K562 (cell line): Measurements from ENCODE around the gene NCF2. TPM values are rescaled to one million over a fixed set of nuclear protein-coding genes. Genes with fewer than 3 reads are reported as not detected.

Experiments
- ATAC-seq: fragments of 200-7000 bp; cut with Tn5 transposase; 3 replicates; pipeline ENCODE4 v1.9.1; 2020; ENCODE audit warnings: moderate library complexity
- BruUV-seq: library from RNA; stranded (reverse); fragments of 400-500 nt; replicated peaks from 2 replicates; lab custom pipeline; 2021; lab: Mats Ljungman, UMichigan
- CTCF ChIA-PET: fragments of 300-600 bp; formaldehyde crosslinking; extraction: SDS; loops from one replicate; lab custom pipeline; 2021; ENCODE audit warnings: low intra/inter-chr PET ratio; lab: Yijun Ruan, JAX
- POLR2A ChIA-PET: fragments of 300-600, 350-650 bp; sonication (Branson Sonifier 250); formaldehyde crosslinking; extraction: SDS; loops from one replicate; lab custom pipeline; 2021; ENCODE audit warnings: antibody characterized with exemption, inconsistent platforms; lab: Yijun Ruan, JAX
- DNase-seq, 4 experiments: peaks; one replicate each; pipeline versions ENCODE4 v3.0.0 to v3.0.0-alpha.2; 2011 to 2018; ENCODE audit warnings: low spot score in 3 of 4, mixed read lengths in 3 of 4; ENCODE audit errors: extremely low read depth in 1 of 4
- FAIRE-seq: peaks from 2 replicates; lab custom pipeline; 2011; peaks lifted over from hg19 to GRCh38; lab: Jason Lieb, UNC
- H2AFZ ChIP-seq: 2 replicates; pipeline ENCODE4 v1.6.0; 2011; ENCODE audit warnings: low read depth, low read length, control low read depth, inconsistent platforms
- H3K27ac ChIP-seq: fragments of 200-600 bp; 3 replicates; pipeline ENCODE4 v1.8.0; 2011; ENCODE audit warnings: low read depth, mild to moderate bottlenecking, control low read depth, inconsistent platforms, low read length, moderate library complexity, mixed read lengths; ENCODE audit errors: extremely low read depth
- H3K27me3 ChIP-seq, 2 experiments: fragments of 300-600 bp in 1 of 2; 2 replicates in 1 of 2; 3 replicates in 1 of 2; pipeline versions ENCODE4 v1.6.0 to v1.8.0; 2011; ENCODE audit warnings: inconsistent platforms in 2 of 2, low read length in 2 of 2, mild to moderate bottlenecking in 1 of 2, mixed read lengths in 1 of 2, moderate library complexity in 1 of 2; ENCODE audit not compliant: control insufficient read depth in 2 of 2, insufficient read depth in 2 of 2
- H3K36me3 ChIP-seq: fragments of 300-600 bp; 3 replicates; pipeline ENCODE4 v1.8.0; 2011; ENCODE audit warnings: mild to moderate bottlenecking, low read length, inconsistent platforms; ENCODE audit not compliant: control insufficient read depth, insufficient read depth
- H3K4me1 ChIP-seq, 2 experiments: fragments of 200-600 bp in 1 of 2; replicated peaks in 1 of 2; 2 replicates in 1 of 2; 3 replicates in 1 of 2; pipeline versions ENCODE4 v1.5.1 to v1.8.0; 2011; ENCODE audit warnings: inconsistent platforms in 2 of 2, low read length in 2 of 2, mild to moderate bottlenecking in 1 of 2, mixed read lengths in 1 of 2, moderate library complexity in 1 of 2; ENCODE audit not compliant: control insufficient read depth in 2 of 2, insufficient read depth in 2 of 2
- H3K4me2 ChIP-seq: 2 replicates; pipeline ENCODE4 v1.6.1; 2011; ENCODE audit warnings: low read length, control low read depth, inconsistent platforms, mixed read lengths; ENCODE audit not compliant: insufficient read depth
- H3K4me3 ChIP-seq: fragments of 200-600 bp; sonication (generic), shearing (Covaris generic); 2 replicates; pipeline ENCODE4 v1.5.1; 2016; ENCODE audit warnings: control low read depth, inconsistent platforms
- H3K79me2 ChIP-seq: fragments of 200-600 bp; 3 replicates; pipeline ENCODE4 v1.8.0; 2011; ENCODE audit warnings: low read length, inconsistent platforms; ENCODE audit not compliant: control insufficient read depth, insufficient read depth
- H3K9ac ChIP-seq, 2 experiments: 2 replicates each; pipeline versions ENCODE4 v1.6.0 to v1.6.1; 2011; ENCODE audit warnings: low read depth in 2 of 2, low read length in 2 of 2, control low read depth in 1 of 2, inconsistent platforms in 1 of 2, mild to moderate bottlenecking in 1 of 2, mixed read lengths in 1 of 2; ENCODE audit not compliant: insufficient read depth in 1 of 2
- H3K9me1 ChIP-seq: one replicate; pipeline ENCODE4 v1.6.0; 2011; ENCODE audit warnings: inconsistent platforms, mild to moderate bottlenecking, low read length, moderate library complexity; ENCODE audit not compliant: control insufficient read depth, insufficient read depth
- H3K9me3 ChIP-seq: replicated peaks from 2 replicates; pipeline ENCODE4 v1.5.1; 2011; ENCODE audit warnings: low read depth, low read length, inconsistent platforms; ENCODE audit not compliant: control insufficient read depth, insufficient read depth
- H4K20me1 ChIP-seq: replicated peaks from 2 replicates; pipeline ENCODE4 v1.6.1; 2011; ENCODE audit warnings: low read length, inconsistent platforms, mixed read lengths; ENCODE audit not compliant: control insufficient read depth, insufficient read depth
- CBFA2T3 ChIP-seq: fragments of 450-650 bp; IDR thresholded peaks from 2 replicates; pipeline ENCODE4 v1.6.1; 2017
- ILF3 ChIP-seq: fragments of 450-650 bp; IDR thresholded peaks from 2 replicates; pipeline ENCODE4 v1.6.1; 2018; ENCODE audit warnings: antibody characterized with exemption, mild to moderate bottlenecking, moderate library complexity, borderline replicate concordance
- NFIX ChIP-seq: fragments of 250-450 bp; sonication (Bioruptor Pico); IDR thresholded peaks from 2 replicates; pipeline ENCODE4 v1.4.0; 2020; ENCODE audit warnings: low read depth, mild to moderate bottlenecking, moderate library complexity
- SOX6 ChIP-seq: fragments of 450-650 bp; IDR thresholded peaks from 2 replicates; pipeline ENCODE4 v1.6.1; 2014; ENCODE audit warnings: mild to moderate bottlenecking
- SPI1 ChIP-seq: IDR thresholded peaks from 2 replicates; pipeline ENCODE4 v1.6.1; 2011; ENCODE audit warnings: low read depth, low read length, control low read depth, borderline replicate concordance
- STAG1 ChIP-seq: sonication (generic); formaldehyde crosslinking; IDR thresholded peaks from 2 replicates; pipeline ENCODE4 v1.5.0; 2020; ENCODE audit warnings: missing genetic modification reagents, borderline replicate concordance
- TCF3 ChIP-seq: sonication (generic); formaldehyde crosslinking; IDR thresholded peaks from 2 replicates; pipeline ENCODE4 v1.4.0; 2020; ENCODE audit warnings: mild to moderate bottlenecking, missing genetic modification reagents
- WGBS: fragments of 100-300 bp; shearing (Covaris generic); methylation state at CpG from one replicate; pipeline ENCODE4 v1.1.6; 2016; ENCODE audit warnings: low coverage, mixed read lengths; ENCODE audit not compliant: insufficient coverage; ENCODE audit errors: missing lambda C conversion rate; 5-methylcytosine and 5-hydroxymethylcytosine counted together
- in situ Hi-C: fragments of 300-500 bp; cut with MboI; formaldehyde crosslinking; loops from 4 replicates; pipeline ENCODE4 v1.15.0; 2018; ENCODE audit warnings: inconsistent platforms, mixed read lengths
- intact Hi-C: fragments of 100-400 bp; cut with micrococcal nuclease; formaldehyde crosslinking; loops from 2 replicates; pipeline ENCODE4 v1.14.2; 2022
- polyA plus RNA-seq, 8 experiments: library from polyadenylated mRNA; depleted of rRNA in 4 of 8; stranded (reverse) in 5 of 8; unstranded in 3 of 8; fragments of >200 nt; fragmentation: Nextera tagmentation in 2 of 8; fragmentation: Illumina TruSeq in 1 of 8; extraction: Ambion mirVana in 2 of 8; extraction: Trizol in 1 of 8; gene quantifications; 2 replicates each; pipeline versions ENCODE4 v1.2.1 to v1.2.3, GENCODE V29; 2011 to 2014; ENCODE audit warnings: inconsistent platforms in 1 of 8, missing spikeins in 1 of 8
- total RNA-seq, 7 experiments: library from RNA; depleted of rRNA in 6 of 7; stranded (reverse); fragments of >200 nt in 6 of 7; fragmentation: Illumina TruSeq in 2 of 7; extraction: Trizol in 2 of 7; gene quantifications; 2 replicates each; pipeline versions ENCODE4 v1.2.1 to v1.2.3, GENCODE V29; 2011 to 2021; ENCODE audit warnings: low replicate concordance in 1 of 7
- TF ChIP-seq, protein P1 (sequence below): sonication (generic); formaldehyde crosslinking; IDR thresholded peaks from 2 replicates; pipeline ENCODE4 v1.8.0; 2022; ENCODE audit warnings: missing genetic modification reagents, mild to moderate bottlenecking, borderline replicate concordance
- TF ChIP-seq, protein P2 (sequence below): fragments of 250-450 bp; sonication (Bioruptor Pico); IDR thresholded peaks from 2 replicates; pipeline ENCODE4 v1.4.0; 2020; ENCODE audit warnings: mild to moderate bottlenecking, moderate library complexity

Gene NCF2
- total and polyA plus RNA-seq, 9 of the 15 experiments (the other 6 are each of a cell fraction or from before 2014, with no cell fraction given): 0.07 to 0.54 (median 0.16) TPM; not detected in 3

- Histone ChIP-seq H3K4me3 (no peak overlapping the region), H3K36me3 (peaks cover 54% of the 10 kb centered on the region), H3K27ac (no peak overlapping the region), H3K4me1 (peaks cover 6 to 12% of the 10 kb centered on the region in 2 experiments; a peak in 4 of 5 replicates), H3K9me1 (peaks cover 6% of the 10 kb centered on the region), H3K9ac (no peak overlapping the region), H2AFZ (no peak overlapping the region), H3K79me2 (no peaks in the 10 kb centered on the region), H4K20me1 (peaks cover 7% of the 10 kb centered on the region; the same call in 1 of the 2 replicates), H3K9me3 (no peaks in the 10 kb centered on the region), H3K27me3 (no peaks in the 10 kb centered on the region), H3K4me2 (no peak overlapping the region)
- no peak for TF ChIP-seq STAG1 (CRISPR knock-in tag)
- peak; percentile 60; the same call in 1 of the 2 replicates for TF ChIP-seq SPI1
- DNase-seq: no peak
- no peak for FAIRE-seq
- ChIA-PET POLR2A (interaction anchor here (1.1 to 1.8 kb wide), 2 partner anchors 8 to 16 kb away, joined by 4 to 14 read pairs; no protein-coding TSS in a partner anchor), CTCF (no interaction called here)
- in situ Hi-C loops (no loop called here), intact Hi-C loops (no loop called here)
- no TSS peak for BruUV-seq
- no peak for ATAC-seq
- WGBS: 84% methylated on average over 3 of the region's 3 CpGs
These were observed 35.7 kb downstream of the NCF2 start for GRCh38 chr1:183554577-183554976.

- DNase-seq: peak; percentile 29 to 46 (median 34)
- CTCF ChIA-PET: no interaction called here
- peaks cover 62% of the 10 kb centered on the region for H3K36me3 ChIP-seq
- no peak overlapping the region for H3K27ac ChIP-seq
- ATAC-seq: peak; percentile 36; the same call in 2 of the 3 replicates
- no peaks in the 10 kb centered on the region for H3K79me2 ChIP-seq
- POLR2A ChIA-PET: interaction anchor here (0.5 to 1.8 kb wide), 5 partner anchors 10 to 32 kb away, joined by 3 to 14 read pairs (median 4); no protein-coding TSS in a partner anchor
- intact Hi-C loops: no loop called here
- in situ Hi-C loops: no loop called here
- peaks cover 6% of the 10 kb centered on the region for H3K9me1 ChIP-seq
- no peaks in the 10 kb centered on the region for H3K27me3 ChIP-seq
- WGBS: 28% methylated on average over 3 of the region's 3 CpGs
- H3K4me1 ChIP-seq: peaks cover 6 to 12% of the 10 kb centered on the region in 2 experiments; a peak in 4 of 5 replicates
- H3K9me3 ChIP-seq: no peaks in the 10 kb centered on the region
- no peak overlapping the region for H2AFZ ChIP-seq
- FAIRE-seq: no peak
- H3K4me3 ChIP-seq: no peak overlapping the region
- peaks cover 7% of the 10 kb centered on the region; the same call in 1 of the 2 replicates for H4K20me1 ChIP-seq
- H3K4me2 ChIP-seq: no peak overlapping the region
- no TSS peak for BruUV-seq
- H3K9ac ChIP-seq: no peak overlapping the region; a peak in 1 of 4 replicates
- TF ChIP-seq, protein P1, sequence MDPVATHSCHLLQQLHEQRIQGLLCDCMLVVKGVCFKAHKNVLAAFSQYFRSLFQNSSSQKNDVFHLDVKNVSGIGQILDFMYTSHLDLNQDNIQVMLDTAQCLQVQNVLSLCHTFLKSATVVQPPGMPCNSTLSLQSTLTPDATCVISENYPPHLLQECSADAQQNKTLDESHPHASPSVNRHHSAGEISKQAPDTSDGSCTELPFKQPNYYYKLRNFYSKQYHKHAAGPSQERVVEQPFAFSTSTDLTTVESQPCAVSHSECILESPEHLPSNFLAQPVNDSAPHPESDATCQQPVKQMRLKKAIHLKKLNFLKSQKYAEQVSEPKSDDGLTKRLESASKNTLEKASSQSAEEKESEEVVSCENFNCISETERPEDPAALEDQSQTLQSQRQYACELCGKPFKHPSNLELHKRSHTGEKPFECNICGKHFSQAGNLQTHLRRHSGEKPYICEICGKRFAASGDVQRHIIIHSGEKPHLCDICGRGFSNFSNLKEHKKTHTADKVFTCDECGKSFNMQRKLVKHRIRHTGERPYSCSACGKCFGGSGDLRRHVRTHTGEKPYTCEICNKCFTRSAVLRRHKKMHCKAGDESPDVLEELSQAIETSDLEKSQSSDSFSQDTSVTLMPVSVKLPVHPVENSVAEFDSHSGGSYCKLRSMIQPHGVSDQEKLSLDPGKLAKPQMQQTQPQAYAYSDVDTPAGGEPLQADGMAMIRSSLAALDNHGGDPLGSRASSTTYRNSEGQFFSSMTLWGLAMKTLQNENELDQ: no peak
- no peak for TF ChIP-seq ILF3
- TF ChIP-seq, protein P2, sequence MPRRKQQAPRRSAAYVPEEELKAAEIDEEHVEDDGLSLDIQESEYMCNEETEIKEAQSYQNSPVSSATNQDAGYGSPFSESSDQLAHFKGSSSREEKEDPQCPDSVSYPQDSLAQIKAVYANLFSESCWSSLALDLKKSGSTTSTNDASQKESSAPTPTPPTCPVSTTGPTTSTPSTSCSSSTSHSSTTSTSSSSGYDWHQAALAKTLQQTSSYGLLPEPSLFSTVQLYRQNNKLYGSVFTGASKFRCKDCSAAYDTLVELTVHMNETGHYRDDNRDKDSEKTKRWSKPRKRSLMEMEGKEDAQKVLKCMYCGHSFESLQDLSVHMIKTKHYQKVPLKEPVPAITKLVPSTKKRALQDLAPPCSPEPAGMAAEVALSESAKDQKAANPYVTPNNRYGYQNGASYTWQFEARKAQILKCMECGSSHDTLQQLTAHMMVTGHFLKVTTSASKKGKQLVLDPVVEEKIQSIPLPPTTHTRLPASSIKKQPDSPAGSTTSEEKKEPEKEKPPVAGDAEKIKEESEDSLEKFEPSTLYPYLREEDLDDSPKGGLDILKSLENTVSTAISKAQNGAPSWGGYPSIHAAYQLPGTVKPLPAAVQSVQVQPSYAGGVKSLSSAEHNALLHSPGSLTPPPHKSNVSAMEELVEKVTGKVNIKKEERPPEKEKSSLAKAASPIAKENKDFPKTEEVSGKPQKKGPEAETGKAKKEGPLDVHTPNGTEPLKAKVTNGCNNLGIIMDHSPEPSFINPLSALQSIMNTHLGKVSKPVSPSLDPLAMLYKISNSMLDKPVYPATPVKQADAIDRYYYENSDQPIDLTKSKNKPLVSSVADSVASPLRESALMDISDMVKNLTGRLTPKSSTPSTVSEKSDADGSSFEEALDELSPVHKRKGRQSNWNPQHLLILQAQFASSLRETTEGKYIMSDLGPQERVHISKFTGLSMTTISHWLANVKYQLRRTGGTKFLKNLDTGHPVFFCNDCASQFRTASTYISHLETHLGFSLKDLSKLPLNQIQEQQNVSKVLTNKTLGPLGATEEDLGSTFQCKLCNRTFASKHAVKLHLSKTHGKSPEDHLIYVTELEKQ (CRISPR knock-in tag): no peak
- TF ChIP-seq CBFA2T3: peak; percentile 28; the same call in 1 of the 2 replicates
- TF ChIP-seq TCF3 (CRISPR knock-in tag): peak; percentile 20; the same call in 1 of the 2 replicates
- no peak for TF ChIP-seq NFIX (CRISPR knock-in tag)
- peak; percentile 61; the same call in 1 of the 2 replicates for TF ChIP-seq SOX6
These were observed 36.5 kb downstream of the NCF2 start for GRCh38 chr1:183553764-183554163.
